ENCODE measurements around the gene SWT1. TPM values are rescaled to one million over a fixed set of nuclear protein-coding genes. Genes with fewer than 3 reads are reported as not detected.
A peak's percentile ranks its signal among the peaks of the same experiment; 100 is the strongest.

SWT1 gene
- polyA plus RNA-seq, 1 donor: 6.4 TPM

- no peak for DNase-seq (ENCODE audit: low read depth)
Observed at GRCh38 chr1:185288435-185288834, 131.5 kb downstream of the SWT1 start.

DNA sequence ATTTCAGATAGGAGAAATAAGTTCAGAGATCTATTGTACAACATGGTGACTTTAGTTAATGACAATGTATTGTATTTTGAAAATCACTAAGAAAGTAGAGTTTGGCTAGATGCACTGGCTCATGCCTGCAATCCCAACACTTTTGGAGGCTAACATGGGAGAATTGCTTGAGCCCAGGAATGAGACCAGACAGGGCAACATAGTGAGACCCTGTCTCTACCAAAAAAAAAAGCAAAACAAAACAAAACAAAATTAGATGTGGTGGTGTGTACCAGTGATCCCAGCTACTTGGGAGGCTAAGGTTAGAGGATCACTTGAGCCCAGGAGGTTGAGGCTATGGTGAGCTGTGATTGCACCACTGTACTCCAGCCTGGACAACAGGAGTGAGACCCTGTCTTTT is 132.9 kb downstream of the SWT1 start:
- no peak for DNase-seq (ENCODE audit: low read depth)

DNA sequence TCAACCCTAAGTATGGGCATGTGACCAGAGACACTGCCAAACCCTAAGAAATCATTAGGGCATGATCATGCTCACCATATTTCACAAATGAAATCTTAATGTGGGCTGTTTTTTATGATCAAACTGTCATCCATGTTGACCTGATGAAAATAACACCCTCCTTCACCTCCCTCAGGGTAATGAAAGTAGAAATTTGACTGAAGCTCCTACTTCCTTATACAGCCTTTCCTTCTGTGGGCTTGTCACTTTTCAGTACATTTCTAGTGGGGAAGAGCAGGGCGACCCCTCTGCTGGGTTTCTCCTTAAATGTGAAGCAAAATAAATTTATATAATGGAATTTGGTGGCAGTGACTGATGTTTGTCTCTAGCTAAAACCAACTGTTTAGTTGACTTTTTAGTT is 134.2 kb downstream of the SWT1 start:
- DNase-seq (ENCODE audit: low read depth): no peak

GRCh38 chr1:185291652-185292051 is 134.7 kb downstream of the SWT1 start:
- no peak for DNase-seq (ENCODE audit: low read depth)

DNA sequence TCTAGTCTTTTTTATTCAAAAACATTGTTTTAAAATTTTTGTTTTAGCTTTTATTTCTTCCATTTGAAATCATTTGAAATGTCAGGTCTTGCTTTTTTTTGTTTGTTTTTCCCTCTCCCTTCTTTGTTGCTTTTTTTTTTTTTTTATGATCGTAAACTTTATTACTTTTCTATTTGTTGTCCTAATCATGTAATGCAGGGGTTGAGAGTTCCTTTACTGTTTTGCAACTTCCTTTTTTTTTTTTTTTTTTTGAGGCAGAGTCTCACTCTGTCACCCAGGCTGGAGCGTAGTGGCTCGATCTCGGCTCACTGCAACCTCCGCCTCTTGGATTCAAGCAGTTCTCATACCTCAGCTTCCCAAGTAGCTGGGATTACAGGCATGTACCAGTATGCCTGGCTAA is 135.3 kb downstream of the SWT1 start:
- no peak for DNase-seq (ENCODE audit: low read depth)

DNA sequence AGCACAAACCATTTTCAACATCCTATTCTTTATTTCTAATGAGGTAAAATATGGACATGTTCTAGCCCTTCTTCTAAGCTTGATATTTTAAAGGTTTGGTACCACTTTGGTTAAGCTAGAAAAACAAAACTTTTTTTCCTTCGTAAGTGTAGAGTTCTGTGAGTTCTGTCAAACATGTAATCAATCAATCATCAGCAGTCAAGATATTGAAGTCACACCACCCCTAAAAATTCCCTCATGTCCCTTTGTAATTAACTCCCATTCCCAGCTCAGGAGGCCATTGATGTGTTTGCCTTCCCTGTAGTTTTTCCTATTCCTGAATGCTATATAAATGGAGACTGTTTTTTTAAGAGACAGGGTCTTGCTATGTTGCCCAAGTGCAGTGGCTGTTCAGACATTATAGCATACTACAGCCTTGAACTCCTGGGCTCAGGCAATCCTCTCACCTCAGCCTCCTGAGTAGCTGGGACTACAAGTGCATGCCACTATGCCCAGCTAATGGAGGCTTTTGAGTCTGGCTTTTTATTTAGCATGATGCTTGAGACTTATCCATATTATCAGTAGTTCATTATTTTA is 137.1 kb downstream of the SWT1 start:
- DNase-seq (ENCODE audit: low read depth): no peak

- no peak for DNase-seq (ENCODE audit: low read depth)
Observed at GRCh38 chr1:185295091-185295490, 138.1 kb downstream of the SWT1 start.

- DNase-seq (ENCODE audit: low read depth): no peak
Observed at GRCh38 chr1:185297982-185298381, 141.0 kb downstream of the SWT1 start.

DNA sequence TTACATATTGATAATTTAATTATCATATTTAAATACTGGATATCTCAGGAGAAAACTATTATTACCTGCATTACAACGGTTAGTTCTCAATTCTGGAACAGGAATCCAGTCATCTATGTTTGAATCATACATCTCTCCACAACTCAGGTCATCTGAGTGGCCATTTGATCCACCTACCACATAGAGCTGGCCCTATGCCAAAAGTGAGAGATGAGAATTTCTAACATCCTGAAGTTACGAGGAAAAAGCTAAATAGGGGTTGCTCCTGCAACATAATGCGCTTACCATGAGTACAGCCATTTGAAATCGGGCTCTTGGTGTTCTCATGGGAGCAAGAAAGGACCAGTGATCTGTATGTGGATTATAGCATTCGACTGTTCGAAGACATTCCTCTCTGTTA is 143.2 kb downstream of the SWT1 start:
- DNase-seq (ENCODE audit: low read depth): no peak

DNA sequence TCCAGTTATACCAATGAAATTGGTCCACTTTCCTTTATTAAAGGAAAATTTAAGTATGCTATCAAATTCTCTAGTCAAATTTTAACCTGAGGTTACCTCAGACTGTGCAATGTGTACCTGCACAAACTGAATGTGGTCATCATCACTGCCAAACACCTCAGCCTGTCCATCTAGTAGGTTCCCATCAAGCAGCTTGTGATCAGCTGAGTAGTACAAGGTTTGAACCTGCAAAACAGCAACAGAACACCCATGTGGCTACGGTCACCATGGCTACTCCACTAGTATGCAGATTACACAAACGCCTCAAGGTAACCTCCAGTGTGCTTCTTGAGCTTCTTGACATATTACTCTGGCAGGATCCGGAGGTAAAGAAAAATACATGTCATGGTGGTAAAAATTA is 148.5 kb downstream of the SWT1 start:
- no peak for DNase-seq (ENCODE audit: low read depth)

- no peak for DNase-seq (ENCODE audit: low read depth)
Observed at GRCh38 chr1:185308126-185308525, 151.2 kb downstream of the SWT1 start.

DNA sequence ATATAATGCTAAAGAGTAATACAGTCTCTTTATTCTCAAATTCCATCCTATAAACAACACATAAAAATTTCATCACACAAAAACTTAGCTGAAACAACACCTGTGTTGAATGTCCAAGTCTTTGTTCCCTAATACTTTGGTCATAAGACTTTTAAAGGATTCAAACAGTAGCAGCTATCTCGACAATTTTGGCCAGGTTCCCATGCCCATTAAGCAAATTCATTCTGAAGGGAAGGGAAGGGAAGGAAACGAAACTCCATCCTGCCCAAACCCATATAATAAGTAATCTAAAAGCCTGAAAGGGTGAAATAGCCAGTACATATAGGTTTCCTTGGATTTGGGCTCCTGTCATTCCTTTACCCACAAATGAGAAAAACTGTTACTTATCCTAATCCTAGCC is 152.6 kb downstream of the SWT1 start:
- no peak for DNase-seq (ENCODE audit: low read depth)

DNA sequence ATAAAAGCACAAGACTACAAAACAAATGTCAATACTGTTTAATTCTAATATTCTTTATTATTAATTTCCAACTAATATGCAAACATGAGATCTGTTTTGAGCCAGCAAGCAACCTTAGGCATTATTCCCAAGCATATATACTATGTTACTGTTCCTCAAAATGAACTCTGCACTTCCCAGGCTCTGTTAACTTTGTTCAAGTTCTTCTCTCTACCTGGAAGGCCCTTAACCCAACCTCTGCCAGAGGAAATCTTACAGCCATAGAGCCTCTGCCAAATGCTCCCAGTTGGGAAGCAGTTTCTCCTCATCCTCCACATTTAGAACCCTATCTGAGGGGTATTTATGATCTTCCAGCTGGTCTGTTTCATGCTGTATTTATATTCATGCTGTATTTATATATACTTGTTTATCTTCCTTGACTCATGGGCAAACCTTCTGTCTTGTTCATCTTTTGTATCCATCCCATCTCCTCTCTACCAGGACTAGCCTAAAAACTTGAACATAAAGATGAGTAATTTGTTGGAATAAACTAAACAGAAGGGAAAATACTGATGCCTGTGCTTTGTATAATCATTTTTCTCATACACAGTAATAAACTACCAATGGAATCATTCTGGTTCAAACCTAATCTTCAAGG is 154.7 kb downstream of the SWT1 start:
- no peak for DNase-seq (ENCODE audit: low read depth)

DNA sequence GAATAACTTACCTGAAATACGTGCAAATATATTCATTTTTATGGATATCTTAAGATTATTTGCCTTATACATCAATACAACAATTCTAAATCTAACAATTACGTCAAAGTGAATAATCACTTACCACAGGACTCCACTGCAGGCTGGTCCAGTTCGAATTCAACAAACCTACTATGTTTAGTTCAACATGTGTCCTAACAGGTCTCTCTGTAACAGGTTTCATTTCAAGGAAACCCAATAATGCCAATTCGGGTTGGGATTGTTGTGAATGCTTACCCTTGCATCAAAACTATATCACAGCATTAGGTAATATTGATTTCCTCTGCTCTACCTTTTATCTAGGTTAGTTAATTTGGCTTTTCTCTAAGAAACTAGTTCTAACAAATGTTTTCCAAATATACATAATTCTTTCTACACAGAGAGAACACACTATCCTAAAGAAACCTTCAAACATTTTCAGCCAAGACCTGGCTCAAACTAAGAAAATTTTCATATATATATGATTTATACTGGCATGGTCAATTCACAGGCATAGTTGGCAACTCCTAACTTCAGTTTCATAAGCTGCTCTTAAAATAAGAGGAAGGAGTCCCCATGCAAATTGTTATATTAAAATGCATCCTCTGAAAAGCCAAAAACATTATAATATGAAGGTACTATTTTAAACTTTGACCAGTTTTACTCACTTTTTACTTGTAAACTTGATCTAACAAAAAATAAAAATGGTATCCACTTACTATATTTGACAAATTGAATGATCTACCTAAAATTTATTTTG is 155.6 kb downstream of the SWT1 start:
- no peak for DNase-seq (ENCODE audit: low read depth)

GRCh38 chr1:185314411-185314810 is 157.4 kb downstream of the SWT1 start:
- no peak for DNase-seq (ENCODE audit: low read depth)

GRCh38 chr1:185315445-185316071 is 158.6 kb downstream of the SWT1 start:
- no peak for DNase-seq (ENCODE audit: low read depth)

DNA sequence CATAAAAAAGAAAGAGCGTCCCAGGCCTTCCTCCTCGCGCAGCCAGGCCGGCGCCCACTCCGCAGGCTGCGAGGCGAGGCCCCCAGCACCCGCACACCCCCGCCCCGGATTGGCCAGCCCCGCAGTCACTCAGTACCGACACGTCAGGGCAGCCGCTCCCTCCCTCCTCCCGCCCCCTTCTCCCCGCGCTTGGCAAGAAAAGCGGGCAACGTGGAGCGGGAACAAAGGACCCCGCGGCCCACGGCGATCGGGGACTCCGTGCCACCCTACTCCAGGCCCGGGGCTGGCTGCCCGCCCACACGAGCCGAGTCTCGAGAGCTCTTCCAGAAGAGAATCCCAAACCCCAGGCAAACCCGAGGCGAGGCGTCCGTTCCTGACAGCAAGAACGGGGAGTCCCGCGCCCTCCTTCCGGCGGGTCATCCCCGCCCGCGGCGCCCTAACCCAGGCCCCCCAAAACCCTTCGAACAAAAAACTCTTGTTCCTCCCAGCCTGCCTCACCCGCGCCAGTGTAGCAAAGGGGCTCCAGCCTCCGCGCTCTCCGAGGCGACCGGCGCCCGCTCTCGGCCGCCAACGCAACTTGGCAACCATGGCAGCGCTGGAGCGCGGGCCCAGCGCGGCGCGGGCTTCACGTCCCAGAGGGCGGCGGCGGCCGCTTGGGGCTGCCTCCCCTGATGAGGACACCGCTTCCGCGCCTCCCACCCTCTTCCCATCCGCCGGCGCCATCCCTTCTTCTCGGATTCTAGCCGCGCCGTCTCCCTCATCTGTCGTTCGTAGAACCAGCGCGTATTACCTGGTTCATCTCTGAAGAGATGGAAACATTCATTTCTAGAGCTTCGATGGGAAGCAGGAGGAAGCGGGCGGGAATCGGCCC is 159.4 kb downstream of the SWT1 start:
- peak; percentile 53 for DNase-seq (ENCODE audit: low read depth)

DNA sequence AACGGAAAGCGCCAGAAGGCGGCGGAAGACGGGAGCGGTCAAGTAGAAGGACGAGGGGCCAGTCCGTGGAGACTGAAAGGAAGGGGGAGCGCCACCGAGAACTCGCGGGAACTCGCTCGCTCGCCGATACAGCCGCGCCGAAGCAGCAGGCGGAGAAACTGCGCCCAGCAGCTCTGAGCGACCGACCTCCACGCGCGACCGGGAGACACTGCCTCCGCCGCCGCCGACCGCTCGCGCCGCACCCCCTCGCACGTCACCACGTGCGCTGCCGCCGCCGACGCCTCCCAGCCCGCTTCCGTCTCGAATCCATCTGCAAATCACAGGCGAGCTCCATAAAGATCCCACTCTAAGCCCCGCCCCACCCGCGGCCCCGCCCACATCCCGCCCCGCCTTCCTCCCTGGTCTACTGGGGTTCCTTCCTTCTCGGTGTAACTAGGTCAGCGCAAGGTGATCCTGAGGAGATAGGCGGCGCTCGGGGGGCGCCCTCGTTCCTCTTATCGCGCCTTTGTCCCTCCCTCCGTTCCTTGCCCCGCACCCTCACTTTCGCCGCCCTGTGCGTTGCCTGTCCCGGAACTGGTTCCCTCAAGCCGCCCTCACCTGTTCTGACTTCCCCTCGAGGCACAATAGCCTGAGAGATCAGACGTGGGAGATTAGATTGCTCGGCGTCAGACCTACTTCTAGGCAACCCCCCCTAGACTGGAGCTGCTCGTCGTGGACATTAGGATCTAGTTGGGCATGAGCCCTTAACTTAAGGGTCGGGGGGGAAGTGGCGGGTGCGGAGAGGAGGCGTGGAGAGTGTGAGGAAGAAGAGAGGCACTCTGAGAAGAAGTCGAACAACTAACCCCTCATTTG is 160.3 kb downstream of the SWT1 start, which contains the start of gene IVNS1ABP:
TSS of gene IVNS1ABP (minus strand) at position 210 of the 852 bp plus-strand sequence. CDS start 7,750 bp downstream, outside the sequence.
- peak; percentile 72 for DNase-seq (ENCODE audit: low read depth)

DNA sequence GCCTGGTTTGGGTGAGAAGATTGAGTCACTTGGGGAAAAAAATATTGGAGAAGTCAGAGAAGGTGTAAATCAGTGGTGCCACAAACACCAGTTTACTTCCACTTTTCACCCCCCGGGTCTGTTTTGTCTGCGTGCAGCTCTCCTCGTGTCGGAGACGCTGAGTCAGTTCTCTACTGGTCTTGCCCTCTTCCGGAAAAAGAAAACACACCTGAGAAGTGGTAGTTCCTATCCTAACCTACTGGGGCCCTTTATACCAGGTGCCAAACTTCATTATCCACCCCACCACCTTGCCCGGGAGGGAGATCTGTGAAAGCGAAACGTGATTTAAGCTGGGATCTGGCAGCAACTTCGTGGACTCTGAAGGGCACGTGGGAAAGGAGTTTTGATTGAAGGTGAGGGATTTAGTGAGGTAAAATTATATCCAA is 160.9 kb downstream of the SWT1 start:
- no peak for DNase-seq (ENCODE audit: low read depth)

DNA sequence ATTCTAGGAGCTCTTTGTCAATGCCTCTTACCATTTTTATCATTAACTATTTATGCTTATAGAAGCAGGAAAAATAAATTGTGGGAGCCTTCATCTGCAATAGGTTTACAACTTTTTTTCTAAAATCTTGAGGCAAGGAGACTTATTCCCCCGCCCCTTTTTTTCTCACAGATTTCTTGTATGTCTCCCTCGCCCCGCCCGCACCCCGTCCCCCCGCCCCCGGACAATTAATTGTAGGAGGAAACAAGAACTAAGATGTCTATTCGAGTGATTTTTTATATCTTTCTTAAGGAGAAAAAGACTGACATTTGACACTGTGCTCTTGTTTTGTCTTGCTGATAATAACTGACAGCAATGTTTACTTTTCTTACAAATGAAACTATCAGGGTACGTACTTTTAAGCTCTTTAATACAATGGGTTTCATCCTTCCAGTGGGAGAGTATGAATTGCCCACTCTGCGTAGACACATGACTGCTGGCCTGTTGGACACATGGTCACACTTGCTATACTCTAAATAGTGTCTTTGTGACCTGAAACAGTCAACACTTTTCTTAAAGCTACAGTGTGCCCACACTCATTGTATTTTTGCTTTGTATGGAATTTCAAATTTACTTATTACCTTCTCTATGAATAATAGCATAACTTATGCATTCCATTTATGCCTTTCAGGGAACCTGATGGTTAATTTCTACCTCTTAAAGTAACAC is 161.6 kb downstream of the SWT1 start:
- DNase-seq (ENCODE audit: low read depth): no peak

All from forelimb muscle (tissue), 1 donor.